Left renal pelvis (tissue), 4 donors: ENCODE measurements around the gene SCN5A. TPM values are rescaled to one million over a fixed set of nuclear protein-coding genes. Genes with fewer than 3 reads are reported as not detected.
"Not testable (repeated sequence)": the region's sequence is repeated elsewhere in the genome, so short reads cannot be mapped to it uniquely, and the experiment has no call there.

ENCODE experiments used
- DNase-seq, 4 donors: peaks; one replicate each; pipeline ENCODE4 v3.0.0-alpha.2; 2013; ENCODE audit warnings: low read depth in 4 of 4, low spot score in 3 of 4
- polyA plus RNA-seq, 4 donors: library from polyadenylated mRNA; unstranded; fragments of 120-200 nt; gene quantifications; one replicate each; pipeline ENCODE4 v1.2.1, GENCODE V29; 2013; ENCODE audit not compliant: insufficient read length in 4 of 4

SCN5A gene
- polyA plus RNA-seq, 4 donors = 0.89 to 2.0 (median 1.0) TPM

- no peak for DNase-seq
Measured at GRCh38 chr3:38580450-38581382, 68.8 kb downstream of the SCN5A start.

- DNase-seq = no peak
Measured at GRCh38 chr3:38579551-38580449, 69.7 kb downstream of the SCN5A start.

GRCh38 chr3:38579141-38579540 is 70.3 kb downstream of the SCN5A start:
- DNase-seq = no peak

- no peak for DNase-seq
Measured at GRCh38 chr3:38578551-38578950, 70.9 kb downstream of the SCN5A start.

- no peak for DNase-seq
Measured at GRCh38 chr3:38578081-38578475, 71.4 kb downstream of the SCN5A start.

GRCh38 chr3:38577371-38578080 is 72.0 kb downstream of the SCN5A start:
- no peak for DNase-seq

- DNase-seq = no peak
Measured at GRCh38 chr3:38576526-38577370, 72.7 kb downstream of the SCN5A start.

- no peak for DNase-seq
Measured at GRCh38 chr3:38576131-38576525, 73.4 kb downstream of the SCN5A start.

GRCh38 chr3:38575279-38575843 is 74.1 kb downstream of the SCN5A start:
- no peak for DNase-seq

GRCh38 chr3:38574411-38575278 is 74.8 kb downstream of the SCN5A start:
- DNase-seq = no peak

- DNase-seq = no peak
Measured at GRCh38 chr3:38573556-38573955, 75.9 kb downstream of the SCN5A start.

- no peak for DNase-seq
Measured at GRCh38 chr3:38573111-38573510, 76.4 kb downstream of the SCN5A start.

GRCh38 chr3:38567498-38567897 is 82.0 kb downstream of the SCN5A start:
- DNase-seq = no peak

GRCh38 chr3:38566794-38567193 is 82.7 kb downstream of the SCN5A start:
- not testable (repeated sequence) for DNase-seq

GRCh38 chr3:38566215-38566528 is 83.3 kb downstream of the SCN5A start:
- no peak for DNase-seq

GRCh38 chr3:38565339-38566214 is 83.9 kb downstream of the SCN5A start:
- no peak for DNase-seq

GRCh38 chr3:38564631-38565338 is 84.7 kb downstream of the SCN5A start:
- no peak for DNase-seq
